CD8-positive, alpha-beta memory T cell (primary cell): ENCODE results near the gene DEFB124. TPM values are rescaled to one million over a fixed set of nuclear protein-coding genes. Genes with fewer than 3 reads are reported as not detected.
"Not testable (repeated sequence)": the region's sequence is repeated elsewhere in the genome, so short reads cannot be mapped to it uniquely, and the experiment has no call there.

ENCODE experiments used
- CTCF ChIA-PET: fragments of 350-600 bp; sonication (Branson Sonifier 250); formaldehyde crosslinking; loops from one replicate; lab custom pipeline; 2021; ENCODE audit warnings: antibody characterized with exemption; lab: Charles Lee
- POLR2A ChIA-PET: fragments of 350-600 bp; sonication (Branson Sonifier 250); formaldehyde crosslinking; loops from one replicate; lab custom pipeline; 2021; ENCODE audit warnings: antibody characterized with exemption; lab: Charles Lee
- DNase-seq, 5 donors: peaks; one replicate each; pipeline versions ENCODE4 v3.0.0 to v3.0.0-alpha.2; 2020 to 2022; ENCODE audit warnings: mixed read lengths in 1 of 5
- H3K27ac ChIP-seq: one replicate; pipeline ENCODE4 v1.7.0; 2013; ENCODE audit warnings: low read depth, mild to moderate bottlenecking, low read length, moderate library complexity
- H3K27me3 ChIP-seq: 2 replicates; pipeline ENCODE4 v1.7.0; 2013; ENCODE audit warnings: low read length, mild to moderate bottlenecking; ENCODE audit not compliant: insufficient read depth, poor library complexity, severe bottlenecking
- H3K36me3 ChIP-seq: 2 replicates; pipeline ENCODE4 v1.7.0; 2013; ENCODE audit warnings: mild to moderate bottlenecking, low read length, moderate library complexity; ENCODE audit not compliant: insufficient read depth
- H3K4me1 ChIP-seq: 2 replicates; pipeline ENCODE4 v1.7.0; 2013; ENCODE audit warnings: mild to moderate bottlenecking, low read length, moderate library complexity; ENCODE audit not compliant: insufficient read depth
- H3K4me3 ChIP-seq: 2 replicates; pipeline ENCODE4 v1.7.0; 2013; ENCODE audit warnings: mild to moderate bottlenecking, low read length
- H3K9me3 ChIP-seq: 2 replicates; pipeline ENCODE4 v1.7.0; 2013; ENCODE audit warnings: mild to moderate bottlenecking, low read length
- H3K27ac Mint-ChIP-seq, 8 donors: one replicate each; pipeline ENCODE4 v1.8.0; 2020 to 2021; ENCODE audit warnings: mixed read lengths in 8 of 8, mild to moderate bottlenecking in 6 of 8, inconsistent platforms in 3 of 8, moderate library complexity in 3 of 8
- H3K27me3 Mint-ChIP-seq, 2 donors: one replicate each; pipeline ENCODE4 v1.8.0; 2020 to 2021; ENCODE audit warnings: mixed read lengths in 2 of 2, mild to moderate bottlenecking in 1 of 2, moderate library complexity in 1 of 2
- H3K36me3 Mint-ChIP-seq, 3 donors: one replicate each; pipeline ENCODE4 v1.8.0; 2020 to 2021; ENCODE audit warnings: mixed read lengths in 3 of 3, inconsistent platforms in 1 of 3, mild to moderate bottlenecking in 1 of 3
- H3K4me1 Mint-ChIP-seq, 3 donors: one replicate each; pipeline ENCODE4 v1.8.0; 2020 to 2021; ENCODE audit warnings: mixed read lengths in 3 of 3, inconsistent platforms in 1 of 3, mild to moderate bottlenecking in 1 of 3
- H3K4me3 Mint-ChIP-seq, 7 donors: one replicate each; pipeline ENCODE4 v1.8.0; 2020 to 2021; ENCODE audit warnings: mixed read lengths in 7 of 7, mild to moderate bottlenecking in 6 of 7, moderate library complexity in 4 of 7, inconsistent platforms in 2 of 7
- H3K9me3 Mint-ChIP-seq, 5 donors: one replicate each; pipeline ENCODE4 v1.8.0; 2020 to 2022; ENCODE audit warnings: mixed read lengths in 5 of 5, mild to moderate bottlenecking in 3 of 5, moderate library complexity in 2 of 5, inconsistent platforms in 1 of 5
- polyA plus RNA-seq: library from polyadenylated mRNA; unstranded; fragments of 300-500 nt; fragmentation: Illumina TruSeq; gene quantifications from one replicate; pipeline ENCODE4 v1.2.3, GENCODE V29; 2021
- total RNA-seq, 2 experiments: library from RNA; stranded (reverse); gene quantifications; one replicate each; pipeline ENCODE4 v1.2.3, GENCODE V29; 2021

DEFB124 gene
- total and polyA plus RNA-seq, 3 experiments from 2014 or later, result not detected

- no peaks in the 10 kb centered on the region for H3K9me3 Mint-ChIP-seq
- H3K4me1 ChIP-seq, result peaks cover 42% of the 10 kb centered on the region
- H3K4me1 Mint-ChIP-seq, result peaks cover 18 to 26% (median 26%) of the 10 kb centered on the region in 3 donors
- CTCF ChIA-PET, result interaction anchor here (0.9 to 1.5 kb wide), 3 partner anchors 13 to 97 kb away, joined by 3 to 6 read pairs (median 4); no protein-coding TSS in a partner anchor
- peak overlapping the region; percentile 98 for H3K4me3 ChIP-seq
- H3K27me3 Mint-ChIP-seq, result no peaks in the 10 kb centered on the region
- no peak for DNase-seq
- no peaks in the 10 kb centered on the region for H3K9me3 ChIP-seq
- no peak overlapping the region for H3K27ac Mint-ChIP-seq
- H3K36me3 Mint-ChIP-seq, result peaks cover 0 to 15% (median 2%) of the 10 kb centered on the region in 3 donors
- POLR2A ChIA-PET, result no interaction called here
- H3K27me3 ChIP-seq, result no peaks in the 10 kb centered on the region
- H3K36me3 ChIP-seq, result peaks cover 8% of the 10 kb centered on the region
- peak overlapping the region; percentile 91 for H3K27ac ChIP-seq
- H3K4me3 Mint-ChIP-seq, result no peak overlapping the region
Measured at GRCh38 chr20:31515775-31516107, 40.8 kb upstream of the DEFB124 start.

- Mint-ChIP-seq H3K9me3 (no peaks in the 10 kb centered on the region), H3K4me1 (peaks cover 13 to 21% (median 21%) of the 10 kb centered on the region in 3 donors), H3K4me3 (no peak overlapping the region), H3K36me3 (peaks cover 0 to 12% (median 2%) of the 10 kb centered on the region in 3 donors), H3K27me3 (peaks cover 0 to 2% of the 10 kb centered on the region in 2 donors), H3K27ac (no peak overlapping the region)
- ChIA-PET POLR2A (interaction anchor here (0.5 kb wide), 1 partner anchor 58 kb away, joined by 8 read pairs; no protein-coding TSS in a partner anchor), CTCF (interaction anchor here (0.9 kb wide), 1 partner anchor 54 kb away, joined by 3 read pairs; no protein-coding TSS in a partner anchor)
- peak overlapping the region; percentile 91 for H3K27ac ChIP-seq
- H3K4me1 ChIP-seq, result peaks cover 39% of the 10 kb centered on the region
- H3K9me3 ChIP-seq, result no peaks in the 10 kb centered on the region
- peak overlapping the region; percentile 98 for H3K4me3 ChIP-seq
- H3K36me3 ChIP-seq, result peaks cover 8% of the 10 kb centered on the region
- no peaks in the 10 kb centered on the region for H3K27me3 ChIP-seq
- DNase-seq, result no peak
Measured at GRCh38 chr20:31515072-31515774, 40.3 kb upstream of the DEFB124 start.

DNA sequence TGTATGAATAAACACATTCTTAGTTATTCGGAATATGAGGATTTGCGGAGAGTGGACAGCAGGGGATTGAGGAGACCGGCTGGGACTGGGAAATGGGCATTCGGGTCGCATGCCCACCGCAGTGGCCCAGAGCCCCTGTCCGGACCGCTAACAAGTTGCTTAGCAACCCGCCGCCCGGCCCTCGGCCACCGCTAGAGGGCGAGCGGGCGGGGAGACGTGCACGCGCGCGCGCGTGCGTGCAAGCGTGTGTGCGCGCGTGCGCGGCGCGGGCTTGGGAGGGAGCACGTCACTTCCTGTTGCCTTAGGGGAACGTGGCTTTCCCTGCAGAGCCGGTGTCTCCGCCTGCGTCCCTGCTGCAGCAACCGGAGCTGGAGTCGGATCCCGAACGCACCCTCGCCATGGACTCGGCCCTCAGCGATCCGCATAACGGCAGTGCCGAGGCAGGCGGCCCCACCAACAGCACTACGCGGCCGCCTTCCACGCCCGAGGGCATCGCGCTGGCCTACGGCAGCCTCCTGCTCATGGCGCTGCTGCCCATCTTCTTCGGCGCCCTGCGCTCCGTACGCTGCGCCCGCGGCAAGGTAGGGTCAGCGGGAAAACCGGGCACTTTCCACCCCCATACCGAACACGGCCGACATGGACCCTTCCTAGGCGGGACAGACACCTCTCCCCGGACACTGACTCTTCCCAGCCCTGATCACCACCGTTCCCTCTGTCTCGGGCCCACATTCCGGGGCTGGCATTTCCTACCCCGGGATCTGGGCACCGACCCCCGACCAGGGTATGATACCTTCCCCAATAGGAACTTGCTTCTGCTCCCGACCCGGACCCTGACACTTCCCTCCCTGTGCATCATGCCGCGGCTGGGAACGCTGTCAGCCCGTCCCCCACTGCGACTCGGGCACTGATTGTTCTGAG, 39.5 kb upstream of the DEFB124 start, which contains the start of gene HM13:
HM13 (plus strand) TSS at position 289 of the 918 bp plus-strand sequence; CDS start at position 399, 110 bp downstream.
- Mint-ChIP-seq H3K27me3 (peaks cover 0 to 3% of the 10 kb centered on the region in 2 donors), H3K9me3 (no peaks in the 10 kb centered on the region), H3K4me1 (peaks cover 10 to 13% (median 13%) of the 10 kb centered on the region in 3 donors), H3K27ac (peak within 1 kb of the TSS in 7 of 8 donors; percentile 66 to 94 (median 91)), H3K4me3 (peak within 1 kb of the TSS in 2 of 7 donors; percentile 57 to 83), H3K36me3 (peaks cover 0 to 7% (median 2%) of the 10 kb centered on the region in 3 donors)
- H3K4me1 ChIP-seq, result peaks cover 39% of the 10 kb centered on the region
- H3K27me3 ChIP-seq, result no peaks in the 10 kb centered on the region
- ChIA-PET CTCF (interaction anchor here (0.7 to 1.7 kb wide), 5 partner anchors 12 to 160 kb away, joined by 3 to 11 read pairs (median 6); no protein-coding TSS in a partner anchor), POLR2A (interaction anchor here (0.5 kb wide), 1 partner anchor 59 kb away, joined by 8 read pairs; no protein-coding TSS in a partner anchor)
- peak within 1 kb of the TSS; percentile 91 for H3K27ac ChIP-seq
- H3K36me3 ChIP-seq, result peaks cover 8% of the 10 kb centered on the region
- peak within 1 kb of the TSS; percentile 98 for H3K4me3 ChIP-seq
- no peaks in the 10 kb centered on the region for H3K9me3 ChIP-seq
- DNase-seq, result peak; percentile 85 to 93 (median 86)

DNA sequence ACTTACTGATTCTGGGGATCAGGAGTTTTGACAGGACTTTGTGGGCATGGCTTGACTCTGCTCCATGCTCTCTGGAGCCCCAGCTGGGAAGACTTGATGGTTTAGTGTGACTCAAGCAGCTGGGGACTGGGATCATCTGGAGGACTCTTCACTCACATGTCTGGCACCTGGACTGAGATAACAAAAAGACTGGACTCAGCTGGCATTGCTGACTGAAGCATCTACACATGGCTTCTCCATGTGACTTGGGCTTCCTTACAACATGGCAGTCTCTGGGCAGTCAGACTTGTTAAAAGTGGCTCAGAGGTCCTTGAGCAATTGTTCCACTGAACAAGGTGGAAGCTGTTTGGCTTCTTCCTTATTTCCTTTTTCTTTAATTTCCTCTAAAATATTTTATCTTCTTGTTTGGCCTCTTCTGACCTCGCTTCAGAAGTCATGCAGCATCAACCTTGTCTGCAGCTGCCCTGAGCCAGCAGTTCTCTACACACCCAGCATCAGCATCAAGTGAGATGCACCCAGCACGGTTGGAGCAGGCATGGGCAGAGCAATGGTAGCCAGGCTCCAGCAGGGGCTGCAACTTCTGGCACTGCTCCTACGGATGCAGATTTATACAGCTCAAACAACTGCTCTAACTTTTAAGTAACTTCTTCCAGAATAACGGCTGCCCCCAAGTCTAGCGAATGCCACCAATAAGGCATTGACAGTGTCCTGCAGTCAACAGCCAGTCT, 33.8 kb upstream of the DEFB124 start:
- no peaks in the 10 kb centered on the region for H3K27me3 ChIP-seq
- H3K27me3 Mint-ChIP-seq, result peaks cover 16 to 22% of the 10 kb centered on the region in 2 donors
- H3K4me3 Mint-ChIP-seq, result no peak overlapping the region
- peaks cover 3 to 6% (median 3%) of the 10 kb centered on the region in 3 donors for H3K4me1 Mint-ChIP-seq
- H3K36me3 ChIP-seq, result no peaks in the 10 kb centered on the region
- H3K27ac ChIP-seq, result no peak overlapping the region
- no peak overlapping the region for H3K4me3 ChIP-seq
- ChIA-PET CTCF (interaction anchor here (2.1 kb wide), 1 partner anchor 104 kb away, joined by 9 read pairs; no protein-coding TSS in a partner anchor), POLR2A (no interaction called here)
- H3K9me3 ChIP-seq, result no peaks in the 10 kb centered on the region
- H3K27ac Mint-ChIP-seq, result no peak overlapping the region
- H3K4me1 ChIP-seq, result no peaks in the 10 kb centered on the region
- H3K36me3 Mint-ChIP-seq, result peaks cover 0 to 5% (median 0%) of the 10 kb centered on the region in 3 donors
- DNase-seq, result no peak
- H3K9me3 Mint-ChIP-seq, result peaks cover 0 to 3% (median 0%) of the 10 kb centered on the region in 5 donors

GRCh38 chr20:31505903-31506302, 31.0 kb upstream of the DEFB124 start:
- no peak overlapping the region for H3K4me3 ChIP-seq
- Mint-ChIP-seq H3K27ac (peak overlapping the region in 1 of 8 donors; percentile 13), H3K4me1 (peaks cover 4 to 16% (median 13%) of the 10 kb centered on the region in 3 donors), H3K4me3 (no peak overlapping the region), H3K9me3 (peaks cover 0 to 3% (median 0%) of the 10 kb centered on the region in 5 donors), H3K36me3 (peaks cover 0 to 5% (median 0%) of the 10 kb centered on the region in 3 donors), H3K27me3 (peaks cover 18 to 24% of the 10 kb centered on the region in 2 donors)
- H3K27me3 ChIP-seq, result no peaks in the 10 kb centered on the region
- CTCF ChIA-PET, result no interaction called here
- H3K27ac ChIP-seq, result no peak overlapping the region
- no peak for DNase-seq
- POLR2A ChIA-PET, result no interaction called here
- H3K9me3 ChIP-seq, result no peaks in the 10 kb centered on the region
- H3K4me1 ChIP-seq, result no peaks in the 10 kb centered on the region
- no peaks in the 10 kb centered on the region for H3K36me3 ChIP-seq

DNA sequence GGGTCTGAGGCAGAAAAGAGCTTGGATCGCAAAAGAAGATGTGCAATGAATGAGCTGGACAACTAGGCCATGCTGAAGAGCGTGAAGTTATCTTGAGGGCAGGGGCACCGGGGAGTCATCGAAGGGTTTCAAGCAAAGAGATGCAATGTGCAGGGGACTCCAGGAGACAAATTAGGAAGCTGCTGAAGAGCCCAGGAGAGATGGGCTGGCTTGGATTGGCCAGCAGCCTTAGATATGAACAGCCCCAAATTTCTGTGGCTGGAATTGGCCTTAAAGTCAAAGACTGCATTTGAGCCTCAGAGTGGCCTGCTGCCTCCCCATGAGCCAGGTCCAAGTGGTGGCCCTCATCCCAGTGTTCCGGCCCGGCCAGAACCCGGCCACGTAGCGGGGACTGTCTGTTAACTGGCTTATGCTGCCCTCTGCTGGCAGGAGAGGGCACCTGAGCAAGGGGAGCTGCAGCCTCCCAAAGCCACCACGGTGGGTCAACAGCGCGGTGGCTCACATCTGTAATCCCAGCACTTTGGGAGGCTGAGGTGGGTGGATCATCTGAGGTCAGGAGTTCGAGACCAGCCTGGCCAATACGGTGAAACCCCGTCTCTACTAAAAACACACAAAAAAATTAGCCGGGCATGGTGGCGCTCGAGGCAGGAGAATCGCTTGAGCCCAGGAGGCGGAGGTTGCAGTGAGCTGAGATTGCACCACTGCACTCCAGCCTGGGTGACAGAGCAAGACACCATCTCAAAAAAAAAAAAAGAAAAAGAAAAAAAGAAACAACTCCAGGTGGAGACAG, 28.2 kb upstream of the DEFB124 start:
- Mint-ChIP-seq H3K4me1 (peaks cover 4 to 16% (median 13%) of the 10 kb centered on the region in 3 donors), H3K27ac (peak overlapping the region in 2 of 8 donors; percentile 48 to 95), H3K27me3 (peaks cover 12 to 14% of the 10 kb centered on the region in 2 donors), H3K4me3 (peak overlapping the region in 1 of 7 donors; percentile 11)
- H3K4me3 ChIP-seq, H3K4me1 ChIP-seq, H3K27me3 ChIP-seq, H3K9me3 Mint-ChIP-seq, H3K27ac ChIP-seq, H3K9me3 ChIP-seq, H3K36me3 Mint-ChIP-seq, H3K36me3 ChIP-seq, POLR2A ChIA-PET: not testable (repeated sequence)
- CTCF ChIA-PET, result interaction anchor here (0.6 to 4.6 kb wide), 15 partner anchors 8 to 110 kb away, joined by 3 to 42 read pairs (median 5); partner anchors contain the start of genes HM13 and REM1
- DNase-seq, result peak; percentile 60 to 80 (median 66)
